Fibroblast of lung (primary cell): ENCODE data around the gene CERS6.

ENCODE experiments used
- CTCF ChIP-seq, 2 donors: IDR thresholded peaks in 1 of 2; conservative IDR thresholded peaks in 1 of 2; 1 replicate in 1 of 2; 2 replicates in 1 of 2; pipeline ENCODE4 v1.5.1; 2011 to 2012; ENCODE audit warnings: low read length in 2 of 2, control low read depth in 1 of 2, inconsistent platforms in 1 of 2, low read depth in 1 of 2, mild to moderate bottlenecking in 1 of 2
- EZH2 ChIP-seq: IDR thresholded peaks from 2 replicates; pipeline ENCODE4 v1.5.1; 2012; ENCODE audit warnings: low read length, control low read depth, mild to moderate bottlenecking; ENCODE audit errors: missing control alignments

- TF ChIP-seq CTCF (conservative IDR thresholded peaks at IDR 0.05 in 1 of 2, IDR thresholded peaks at IDR 0.05 in 1 of 2; ENCODE audit: low read depth in 1 of 2, low read length in 2 of 2) (no peak), EZH2 (no peak)
These were observed 74.0 kb downstream of the CERS6 start for GRCh38 chr2:168529900-168530561.
